HUES48 (cell line): Measurements from ENCODE around the gene CPAMD8.

ENCODE experiments used
- H3K27ac ChIP-seq: one replicate; pipeline ENCODE4 v1.7.0; 2013; ENCODE audit warnings: low read depth, low read length, inconsistent platforms
- H3K27me3 ChIP-seq: 2 replicates; pipeline ENCODE4 v1.6.1; 2013; ENCODE audit warnings: mild to moderate bottlenecking, low read length; ENCODE audit not compliant: control insufficient read depth, insufficient read depth
- H3K36me3 ChIP-seq: 2 replicates; pipeline ENCODE4 v1.6.1; 2013; ENCODE audit warnings: low read length; ENCODE audit not compliant: control insufficient read depth, insufficient read depth
- H3K4me1 ChIP-seq: 2 replicates; pipeline ENCODE4 v1.6.1; 2013; ENCODE audit warnings: mild to moderate bottlenecking, low read length; ENCODE audit not compliant: control insufficient read depth, insufficient read depth
- H3K4me3 ChIP-seq: 2 replicates; pipeline ENCODE4 v1.5.1; 2013; ENCODE audit warnings: mild to moderate bottlenecking, low read depth, low read length
- H3K9ac ChIP-seq: 2 replicates; pipeline ENCODE4 v1.6.1; 2013; ENCODE audit warnings: mild to moderate bottlenecking, low read depth, low read length, moderate library complexity
- H3K9me3 ChIP-seq: 2 replicates; pipeline ENCODE4 v1.6.1; 2013; ENCODE audit warnings: low read length; ENCODE audit not compliant: control insufficient read depth, insufficient read depth

The CPAMD8 gene

GRCh38 chr19:16890461-16891184 is 136.0 kb downstream of the CPAMD8 start:
- Histone ChIP-seq H3K9ac (no peak overlapping the region), H3K27me3 (no peaks in the 10 kb centered on the region), H3K27ac (no peak overlapping the region), H3K9me3 (no peaks in the 10 kb centered on the region), H3K4me1 (no peaks in the 10 kb centered on the region), H3K4me3 (no peak overlapping the region), H3K36me3 (no peaks in the 10 kb centered on the region)

DNA sequence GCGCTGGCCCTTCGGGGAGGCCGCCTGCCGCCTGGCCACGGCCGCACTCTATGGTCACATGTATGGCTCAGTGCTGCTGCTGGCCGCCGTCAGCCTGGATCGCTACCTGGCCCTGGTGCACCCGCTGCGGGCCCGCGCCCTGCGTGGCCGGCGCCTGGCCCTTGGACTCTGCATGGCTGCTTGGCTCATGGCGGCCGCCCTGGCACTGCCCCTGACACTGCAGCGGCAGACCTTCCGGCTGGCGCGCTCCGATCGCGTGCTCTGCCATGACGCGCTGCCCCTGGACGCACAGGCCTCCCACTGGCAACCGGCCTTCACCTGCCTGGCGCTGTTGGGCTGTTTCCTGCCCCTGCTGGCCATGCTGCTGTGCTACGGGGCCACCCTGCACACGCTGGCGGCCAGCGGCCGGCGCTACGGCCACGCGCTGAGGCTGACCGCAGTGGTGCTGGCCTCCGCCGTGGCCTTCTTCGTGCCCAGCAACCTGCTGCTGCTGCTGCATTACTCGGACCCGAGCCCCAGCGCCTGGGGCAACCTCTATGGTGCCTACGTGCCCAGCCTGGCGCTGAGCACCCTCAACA is 136.6 kb downstream of the CPAMD8 start:
- Histone ChIP-seq H3K9ac (no peak overlapping the region), H3K4me3 (no peak overlapping the region), H3K36me3 (no peaks in the 10 kb centered on the region), H3K27me3 (no peaks in the 10 kb centered on the region), H3K9me3 (no peaks in the 10 kb centered on the region), H3K27ac (no peak overlapping the region), H3K4me1 (no peaks in the 10 kb centered on the region)

DNA sequence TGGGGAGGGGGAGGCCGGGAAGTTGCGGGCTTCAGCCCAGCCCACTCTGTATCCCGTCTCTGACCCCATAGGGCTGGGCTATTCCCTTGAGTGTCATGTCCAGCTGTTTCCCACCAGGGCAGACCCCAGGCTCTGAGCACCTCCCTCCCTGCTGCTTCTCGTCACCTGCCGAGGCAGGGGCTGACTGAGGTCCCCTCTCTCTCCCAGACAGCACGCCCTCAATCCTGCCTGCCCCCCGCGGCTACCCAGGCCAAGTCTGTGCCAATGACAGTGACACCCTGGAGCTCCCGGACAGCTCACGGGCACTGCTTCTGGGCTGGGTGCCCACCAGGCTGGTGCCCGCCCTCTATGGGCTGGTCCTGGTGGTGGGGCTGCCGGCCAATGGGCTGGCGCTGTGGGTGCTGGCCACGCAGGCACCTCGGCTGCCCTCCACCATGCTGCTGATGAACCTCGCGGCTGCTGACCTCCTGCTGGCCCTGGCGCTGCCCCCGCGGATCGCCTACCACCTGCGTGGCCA is 137.2 kb downstream of the CPAMD8 start:
- no peaks in the 10 kb centered on the region for H3K27me3 ChIP-seq
- H3K27ac ChIP-seq = no peak overlapping the region
- H3K4me3 ChIP-seq = no peak overlapping the region
- no peak overlapping the region for H3K9ac ChIP-seq
- no peaks in the 10 kb centered on the region for H3K9me3 ChIP-seq
- H3K36me3 ChIP-seq = no peaks in the 10 kb centered on the region
- H3K4me1 ChIP-seq = no peaks in the 10 kb centered on the region

DNA sequence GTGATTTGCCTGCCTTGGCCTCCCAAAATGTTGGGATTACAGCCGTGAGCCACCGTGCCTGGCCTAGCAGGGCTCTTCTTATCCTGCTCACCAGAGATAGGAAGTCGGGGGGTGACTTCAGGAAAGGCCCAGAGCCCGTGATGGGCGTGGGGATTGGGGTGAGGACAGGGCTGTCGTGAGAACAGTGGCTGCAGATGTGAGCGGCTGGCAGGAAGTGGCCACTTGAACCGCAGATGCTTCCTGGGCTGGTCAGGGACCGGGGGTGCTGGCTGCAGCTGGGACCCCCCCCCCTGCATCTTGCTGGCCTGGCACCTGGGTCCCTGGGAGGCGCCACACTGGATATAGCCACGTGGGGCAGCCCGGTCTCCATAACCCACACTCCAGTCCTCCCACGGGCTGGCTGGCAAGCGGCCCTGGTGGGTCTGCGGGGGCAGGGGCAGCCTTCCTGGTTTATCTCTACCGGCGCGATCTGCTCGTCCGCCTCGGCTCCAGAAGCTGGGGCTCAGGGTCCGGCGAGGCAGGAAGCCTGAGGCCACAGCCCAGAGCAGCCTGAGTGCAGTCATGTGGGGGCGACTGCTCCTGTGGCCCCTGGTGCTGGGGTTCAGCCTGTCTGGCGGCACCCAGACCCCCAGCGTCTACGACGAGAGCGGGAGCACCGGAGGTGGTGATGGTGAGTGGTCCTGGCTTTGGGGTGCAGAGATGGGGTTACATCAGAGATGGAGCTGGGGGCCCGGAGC is 137.8 kb downstream of the CPAMD8 start, which contains the start of gene F2RL3:
F2RL3 (plus strand) TSS at position 371 of the 737 bp plus-strand sequence; CDS start at position 562, 191 bp downstream.
- no peaks in the 10 kb centered on the region for H3K4me1 ChIP-seq
- no peaks in the 10 kb centered on the region for H3K36me3 ChIP-seq
- no peaks in the 10 kb centered on the region for H3K9me3 ChIP-seq
- no peaks in the 10 kb centered on the region for H3K27me3 ChIP-seq
- no peak within 1 kb of the TSS for H3K9ac ChIP-seq
- no peak within 1 kb of the TSS for H3K27ac ChIP-seq
- H3K4me3 ChIP-seq = no peak within 1 kb of the TSS

DNA sequence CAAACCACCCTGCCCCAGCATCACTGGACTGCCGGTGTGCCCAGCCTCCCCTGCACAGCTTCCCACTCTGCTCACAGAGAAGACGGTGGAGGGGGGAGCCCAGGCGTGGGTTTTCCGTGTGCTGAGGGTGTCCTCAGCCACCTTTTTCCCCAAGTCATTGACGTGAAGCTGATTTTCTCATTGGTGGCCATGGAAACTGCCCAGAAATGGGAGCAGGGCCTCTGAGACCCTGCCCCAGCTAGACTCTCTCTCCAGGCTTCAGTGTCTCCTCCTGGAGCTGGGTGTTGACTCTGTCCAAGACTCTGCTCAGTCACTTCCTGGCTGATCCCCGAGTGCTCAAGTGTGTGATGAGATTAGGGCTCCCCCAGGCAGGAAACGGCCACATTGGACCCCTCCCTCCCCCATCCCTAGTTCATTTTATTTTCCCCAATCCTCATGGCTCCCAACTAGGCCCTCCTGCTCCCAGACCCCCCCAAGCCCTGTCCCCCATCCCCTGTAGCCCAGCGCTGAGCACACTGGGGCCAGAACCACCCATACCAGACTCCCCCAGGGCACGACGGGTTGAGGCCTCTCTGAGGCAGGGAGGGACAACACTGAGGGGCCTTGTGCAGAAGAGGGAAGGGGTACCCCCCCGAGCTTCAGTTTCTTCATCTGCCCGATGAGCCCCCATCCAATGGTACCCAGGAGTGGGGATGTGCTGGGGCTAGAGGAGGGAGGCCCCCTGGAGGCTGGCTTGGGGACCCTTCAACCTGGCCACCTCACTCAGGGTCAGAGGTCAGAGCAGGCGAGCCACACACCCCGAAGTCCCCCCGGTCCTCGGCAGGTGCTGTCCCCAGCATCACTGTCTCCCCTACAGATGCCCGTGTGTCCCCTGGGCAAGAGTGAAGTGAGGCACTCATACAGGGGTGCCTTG is 139.0 kb downstream of the CPAMD8 start:
- H3K4me3 ChIP-seq = no peak overlapping the region
- no peak overlapping the region for H3K27ac ChIP-seq
- no peaks in the 10 kb centered on the region for H3K27me3 ChIP-seq
- peaks cover 4% of the 10 kb centered on the region; the same call in 1 of the 2 replicates for H3K9me3 ChIP-seq
- no peak overlapping the region for H3K9ac ChIP-seq
- H3K36me3 ChIP-seq = no peaks in the 10 kb centered on the region
- no peaks in the 10 kb centered on the region for H3K4me1 ChIP-seq

- no peaks in the 10 kb centered on the region for H3K4me1 ChIP-seq
These were observed 140.2 kb downstream of the CPAMD8 start for GRCh38 chr19:16886305-16886880.

DNA sequence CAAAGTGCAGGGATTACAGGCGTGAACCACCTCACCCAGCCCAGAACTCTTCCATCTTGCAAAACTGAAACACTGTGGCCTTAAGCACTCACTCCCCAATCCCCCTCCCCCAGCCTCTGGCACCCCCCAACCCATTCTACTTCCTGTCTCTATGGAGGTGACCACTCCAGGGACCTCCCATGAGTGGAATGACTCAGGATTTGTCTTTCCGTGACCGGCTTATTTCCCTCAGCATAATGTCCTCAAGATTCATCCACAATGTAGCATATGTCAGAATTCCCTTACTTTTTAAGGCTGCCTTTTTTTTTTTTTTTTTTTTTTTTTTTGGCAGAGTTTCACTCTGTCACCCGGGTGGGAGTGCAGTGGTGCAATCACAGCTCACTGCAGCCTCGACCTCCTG is 141.4 kb downstream of the CPAMD8 start:
- peaks cover 8% of the 10 kb centered on the region for H3K9me3 ChIP-seq
- H3K4me3 ChIP-seq = no peak overlapping the region
- no peak overlapping the region for H3K9ac ChIP-seq
- no peaks in the 10 kb centered on the region for H3K27me3 ChIP-seq
- no peak overlapping the region for H3K27ac ChIP-seq
- H3K4me1 ChIP-seq = no peaks in the 10 kb centered on the region
- no peaks in the 10 kb centered on the region; the same call in 1 of the 2 replicates for H3K36me3 ChIP-seq

More at GRCh38 chr19:16886305-16886880, 140.2 kb downstream of the CPAMD8 start:
- no peaks in the 10 kb centered on the region for H3K36me3 ChIP-seq
- H3K4me3 ChIP-seq = no peak overlapping the region
- no peak overlapping the region for H3K9ac ChIP-seq
- H3K9me3 ChIP-seq = peaks cover 8% of the 10 kb centered on the region
- H3K27ac ChIP-seq = no peak overlapping the region
- no peaks in the 10 kb centered on the region for H3K27me3 ChIP-seq

GRCh38 chr19:16883522-16883921 is 143.1 kb downstream of the CPAMD8 start:
- no peak overlapping the region for H3K27ac ChIP-seq
- H3K9ac ChIP-seq = no peak overlapping the region
- no peaks in the 10 kb centered on the region for H3K4me1 ChIP-seq
- H3K4me3 ChIP-seq = no peak overlapping the region
- H3K9me3 ChIP-seq = peaks cover 8% of the 10 kb centered on the region
- H3K27me3 ChIP-seq = no peaks in the 10 kb centered on the region
- peaks cover 15% of the 10 kb centered on the region for H3K36me3 ChIP-seq

GRCh38 chr19:16882146-16882545 is 144.5 kb downstream of the CPAMD8 start:
- H3K9me3 ChIP-seq = peaks cover 8% of the 10 kb centered on the region
- no peaks in the 10 kb centered on the region for H3K4me1 ChIP-seq
- no peak overlapping the region for H3K27ac ChIP-seq
- no peak overlapping the region for H3K4me3 ChIP-seq
- peaks cover 29% of the 10 kb centered on the region for H3K36me3 ChIP-seq
- H3K27me3 ChIP-seq = no peaks in the 10 kb centered on the region
- no peak overlapping the region for H3K9ac ChIP-seq

- Histone ChIP-seq H3K9ac (no peak overlapping the region), H3K9me3 (peaks cover 8% of the 10 kb centered on the region), H3K4me3 (no peak overlapping the region), H3K27ac (no peak overlapping the region), H3K27me3 (no peaks in the 10 kb centered on the region), H3K36me3 (peaks cover 40% of the 10 kb centered on the region), H3K4me1 (no peaks in the 10 kb centered on the region)
These were observed 145.6 kb downstream of the CPAMD8 start for GRCh38 chr19:16880884-16881554.
